ENCODE data around the gene ACAD10. TPM values are rescaled to one million over a fixed set of nuclear protein-coding genes. Genes with fewer than 3 reads are reported as not detected.
"Not testable (repeated sequence)": the region's sequence is repeated elsewhere in the genome, so short reads cannot be mapped to it uniquely, and the experiment has no call there.

The ACAD10 gene
- total RNA-seq, 1 donor from 2014 or later: 45.1 TPM

DNA sequence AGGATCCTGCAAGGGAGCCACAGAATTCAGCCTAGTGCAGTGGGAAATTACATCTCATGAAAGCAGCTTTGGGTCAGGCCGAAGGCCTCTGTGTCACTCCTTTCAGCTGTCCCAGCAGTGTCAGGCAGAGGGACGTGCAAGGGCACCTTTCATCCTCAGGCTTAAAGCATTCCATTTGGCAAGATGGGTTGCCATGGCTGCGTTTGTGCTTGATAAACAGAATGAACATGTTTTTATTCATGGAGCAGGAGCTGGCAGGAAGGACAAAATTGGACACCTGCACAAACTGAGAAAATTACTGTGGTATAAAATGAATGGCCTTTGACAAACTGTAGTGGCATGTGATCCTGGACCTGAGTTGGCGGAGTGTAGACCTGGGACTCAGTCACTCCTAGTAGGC, 29.4 kb downstream of the ACAD10 start:
- ChIA-PET POLR2A (no interaction called here), CTCF (no interaction called here)
- TF ChIP-seq, protein P1, sequence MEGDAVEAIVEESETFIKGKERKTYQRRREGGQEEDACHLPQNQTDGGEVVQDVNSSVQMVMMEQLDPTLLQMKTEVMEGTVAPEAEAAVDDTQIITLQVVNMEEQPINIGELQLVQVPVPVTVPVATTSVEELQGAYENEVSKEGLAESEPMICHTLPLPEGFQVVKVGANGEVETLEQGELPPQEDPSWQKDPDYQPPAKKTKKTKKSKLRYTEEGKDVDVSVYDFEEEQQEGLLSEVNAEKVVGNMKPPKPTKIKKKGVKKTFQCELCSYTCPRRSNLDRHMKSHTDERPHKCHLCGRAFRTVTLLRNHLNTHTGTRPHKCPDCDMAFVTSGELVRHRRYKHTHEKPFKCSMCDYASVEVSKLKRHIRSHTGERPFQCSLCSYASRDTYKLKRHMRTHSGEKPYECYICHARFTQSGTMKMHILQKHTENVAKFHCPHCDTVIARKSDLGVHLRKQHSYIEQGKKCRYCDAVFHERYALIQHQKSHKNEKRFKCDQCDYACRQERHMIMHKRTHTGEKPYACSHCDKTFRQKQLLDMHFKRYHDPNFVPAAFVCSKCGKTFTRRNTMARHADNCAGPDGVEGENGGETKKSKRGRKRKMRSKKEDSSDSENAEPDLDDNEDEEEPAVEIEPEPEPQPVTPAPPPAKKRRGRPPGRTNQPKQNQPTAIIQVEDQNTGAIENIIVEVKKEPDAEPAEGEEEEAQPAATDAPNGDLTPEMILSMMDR (IDR thresholded peaks at IDR 0.05): no peak
- no peak overlapping the region for H3K27ac Mint-ChIP-seq
- DNase-seq: no peak
- ATAC-seq (ENCODE audit: low read depth): no peak
- H3K27me3 Mint-ChIP-seq: no peaks in the 10 kb centered on the region
- no peaks in the 10 kb centered on the region for H3K4me1 Mint-ChIP-seq
- H3K9me3 Mint-ChIP-seq: no peaks in the 10 kb centered on the region
- H3K4me3 Mint-ChIP-seq: no peak overlapping the region
- peaks cover 60% of the 10 kb centered on the region for H3K36me3 Mint-ChIP-seq (ENCODE audit: low read depth)
- intact Hi-C loops (cut with micrococcal nuclease): no loop called here

GRCh38 chr12:111719316-111719715, 33.5 kb downstream of the ACAD10 start:
- DNase-seq; intact Hi-C loops (cut with micrococcal nuclease); H3K4me3 Mint-ChIP-seq; H3K27me3 Mint-ChIP-seq; H3K27ac Mint-ChIP-seq; CTCF ChIA-PET; POLR2A ChIA-PET; H3K9me3 Mint-ChIP-seq; ATAC-seq (ENCODE audit: low read depth); H3K4me1 Mint-ChIP-seq: not testable (repeated sequence)
- H3K36me3 Mint-ChIP-seq (ENCODE audit: low read depth): peaks cover 54% of the 10 kb centered on the region

- no peak overlapping the region for H3K27ac Mint-ChIP-seq
- CTCF ChIA-PET: no interaction called here
- no peaks in the 10 kb centered on the region for H3K27me3 Mint-ChIP-seq
- no peak for DNase-seq
- TF ChIP-seq, protein P1 (IDR thresholded peaks at IDR 0.05): no peak
- H3K4me3 Mint-ChIP-seq: no peak overlapping the region
- no peaks in the 10 kb centered on the region for H3K9me3 Mint-ChIP-seq
- intact Hi-C loops (cut with micrococcal nuclease): no loop called here
- no peaks in the 10 kb centered on the region for H3K4me1 Mint-ChIP-seq
- POLR2A ChIA-PET: no interaction called here
- no peak for ATAC-seq (ENCODE audit: low read depth)
- peaks cover 55% of the 10 kb centered on the region for H3K36me3 Mint-ChIP-seq (ENCODE audit: low read depth)
Observed at GRCh38 chr12:111720457-111720856, 34.6 kb downstream of the ACAD10 start.

- H3K9me3 Mint-ChIP-seq; H3K4me1 Mint-ChIP-seq; intact Hi-C loops (cut with micrococcal nuclease); H3K27ac Mint-ChIP-seq; DNase-seq; ATAC-seq (ENCODE audit: low read depth); CTCF ChIA-PET; POLR2A ChIA-PET; H3K4me3 Mint-ChIP-seq; H3K27me3 Mint-ChIP-seq: not testable (repeated sequence)
- H3K36me3 Mint-ChIP-seq (ENCODE audit: low read depth): peaks cover 42% of the 10 kb centered on the region
Observed at GRCh38 chr12:111723646-111724360, 38.0 kb downstream of the ACAD10 start.

GRCh38 chr12:111728795-111729194, 42.9 kb downstream of the ACAD10 start:
- peaks cover 57% of the 10 kb centered on the region for H3K36me3 Mint-ChIP-seq (ENCODE audit: low read depth)
- ChIA-PET POLR2A (no interaction called here), CTCF (no interaction called here)
- intact Hi-C loops (cut with micrococcal nuclease): no loop called here
- no peaks in the 10 kb centered on the region for H3K9me3 Mint-ChIP-seq
- DNase-seq (no peak), ATAC-seq (ENCODE audit: low read depth) (no peak)
- H3K27ac Mint-ChIP-seq: no peak overlapping the region
- no peak overlapping the region for H3K4me3 Mint-ChIP-seq
- TF ChIP-seq, protein P1 (IDR thresholded peaks at IDR 0.05): no peak
- H3K27me3 Mint-ChIP-seq: no peaks in the 10 kb centered on the region
- peaks cover 11% of the 10 kb centered on the region for H3K4me1 Mint-ChIP-seq

- POLR2A ChIA-PET: interaction anchor here (0.6 kb wide), 1 partner anchor 1361 kb away, joined by 3 read pairs; no protein-coding TSS in a partner anchor
- Mint-ChIP-seq H3K27ac (peak overlapping the region; percentile 76), H3K27me3 (no peaks in the 10 kb centered on the region), H3K4me3 (no peak overlapping the region), H3K36me3 (ENCODE audit: low read depth) (peaks cover 53% of the 10 kb centered on the region), H3K4me1 (peaks cover 11% of the 10 kb centered on the region), H3K9me3 (no peaks in the 10 kb centered on the region)
- intact Hi-C loops (cut with micrococcal nuclease): no loop called here
- CTCF ChIA-PET: interaction anchor here (1.6 kb wide), 1 partner anchor 83 kb away, joined by 5 read pairs; no protein-coding TSS in a partner anchor
- TF ChIP-seq, protein P1 (IDR thresholded peaks at IDR 0.05): no peak
- peak; percentile 50 for ATAC-seq (ENCODE audit: low read depth)
- no peak for DNase-seq
Observed at GRCh38 chr12:111730420-111730819, 44.6 kb downstream of the ACAD10 start.

Measured in activated B cell treated with CpG ODN at 0.5 μM for 24 hours (primary cell).